ENCODE data around the gene PRM3.

The PRM3 gene

DNA sequence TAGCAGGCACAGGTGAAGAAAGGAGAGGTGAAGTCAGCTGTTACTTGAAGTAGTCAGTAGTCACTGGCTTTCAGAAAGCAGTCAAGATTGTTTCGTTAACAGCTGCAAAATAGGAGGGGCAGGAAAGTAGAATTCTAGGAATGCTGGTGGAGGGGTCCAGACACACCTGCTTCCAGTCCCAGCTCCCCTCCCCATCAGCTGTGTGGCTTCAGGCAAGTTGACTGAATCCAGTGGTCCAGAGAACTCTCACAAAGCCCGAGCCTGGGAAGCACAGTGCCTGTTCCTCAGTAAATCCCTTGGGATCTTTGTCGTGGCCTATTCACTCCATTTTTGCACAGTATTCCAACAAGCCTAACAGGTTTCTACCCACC lies 12.8 kb downstream of the PRM3 start:
- FAIRE-seq (no peak), DNase-seq (ENCODE audit: insufficient read length, low spot score) (no peak)
- TF ChIP-seq, protein P1, sequence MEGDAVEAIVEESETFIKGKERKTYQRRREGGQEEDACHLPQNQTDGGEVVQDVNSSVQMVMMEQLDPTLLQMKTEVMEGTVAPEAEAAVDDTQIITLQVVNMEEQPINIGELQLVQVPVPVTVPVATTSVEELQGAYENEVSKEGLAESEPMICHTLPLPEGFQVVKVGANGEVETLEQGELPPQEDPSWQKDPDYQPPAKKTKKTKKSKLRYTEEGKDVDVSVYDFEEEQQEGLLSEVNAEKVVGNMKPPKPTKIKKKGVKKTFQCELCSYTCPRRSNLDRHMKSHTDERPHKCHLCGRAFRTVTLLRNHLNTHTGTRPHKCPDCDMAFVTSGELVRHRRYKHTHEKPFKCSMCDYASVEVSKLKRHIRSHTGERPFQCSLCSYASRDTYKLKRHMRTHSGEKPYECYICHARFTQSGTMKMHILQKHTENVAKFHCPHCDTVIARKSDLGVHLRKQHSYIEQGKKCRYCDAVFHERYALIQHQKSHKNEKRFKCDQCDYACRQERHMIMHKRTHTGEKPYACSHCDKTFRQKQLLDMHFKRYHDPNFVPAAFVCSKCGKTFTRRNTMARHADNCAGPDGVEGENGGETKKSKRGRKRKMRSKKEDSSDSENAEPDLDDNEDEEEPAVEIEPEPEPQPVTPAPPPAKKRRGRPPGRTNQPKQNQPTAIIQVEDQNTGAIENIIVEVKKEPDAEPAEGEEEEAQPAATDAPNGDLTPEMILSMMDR (IDR thresholded peaks at IDR 0.05; ENCODE audit: insufficient read depth, missing control alignments): no peak

DNA sequence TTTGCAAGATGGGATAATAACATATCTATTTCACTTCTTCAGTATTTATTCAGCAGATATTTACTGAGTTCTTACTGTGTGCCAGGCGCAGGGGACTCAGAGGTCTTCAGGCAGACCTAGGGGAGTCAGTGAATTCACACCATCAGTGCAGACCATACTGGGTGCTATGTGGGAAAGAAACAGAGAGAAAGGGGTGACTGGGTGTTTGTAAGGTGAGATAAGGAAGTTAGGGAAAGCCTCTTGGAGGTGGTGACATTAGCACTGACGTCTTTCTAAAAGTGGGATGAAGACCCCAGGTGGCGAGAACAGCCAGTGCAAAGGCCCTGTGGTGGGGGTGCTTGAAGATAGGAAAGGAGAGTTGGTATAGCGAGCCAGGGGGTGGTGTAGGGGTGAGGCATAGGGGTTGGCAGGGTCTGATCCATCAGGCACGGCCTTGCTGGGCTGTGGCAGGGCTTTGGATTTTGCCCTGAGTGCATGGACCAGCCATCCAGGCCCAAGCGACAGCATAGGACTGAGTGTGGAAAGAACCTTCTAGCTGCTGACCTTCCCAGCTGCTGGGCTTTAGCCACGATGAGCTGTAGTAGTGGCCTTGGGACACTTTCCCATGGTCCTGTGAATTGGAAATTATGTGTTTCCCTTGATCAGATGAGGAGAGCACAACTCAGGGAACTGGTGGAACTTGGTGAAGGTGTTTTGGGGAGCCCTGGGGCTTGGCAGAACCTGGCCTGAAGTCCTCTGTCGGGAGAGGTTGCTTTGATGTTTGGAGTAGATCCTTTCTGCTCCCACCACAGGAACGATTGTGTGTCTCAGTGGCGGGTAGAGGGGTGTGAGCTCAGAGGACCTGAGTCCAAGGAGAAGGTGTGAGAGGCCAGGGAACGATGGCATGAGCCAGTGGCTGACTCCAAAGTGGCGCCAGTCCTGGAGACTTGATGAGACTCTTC lies 13.5 kb downstream of the PRM3 start:
- FAIRE-seq (no peak), DNase-seq (ENCODE audit: insufficient read length, low spot score) (no peak)
- TF ChIP-seq, protein P1 (IDR thresholded peaks at IDR 0.05; ENCODE audit: insufficient read depth, missing control alignments): no peak

DNA sequence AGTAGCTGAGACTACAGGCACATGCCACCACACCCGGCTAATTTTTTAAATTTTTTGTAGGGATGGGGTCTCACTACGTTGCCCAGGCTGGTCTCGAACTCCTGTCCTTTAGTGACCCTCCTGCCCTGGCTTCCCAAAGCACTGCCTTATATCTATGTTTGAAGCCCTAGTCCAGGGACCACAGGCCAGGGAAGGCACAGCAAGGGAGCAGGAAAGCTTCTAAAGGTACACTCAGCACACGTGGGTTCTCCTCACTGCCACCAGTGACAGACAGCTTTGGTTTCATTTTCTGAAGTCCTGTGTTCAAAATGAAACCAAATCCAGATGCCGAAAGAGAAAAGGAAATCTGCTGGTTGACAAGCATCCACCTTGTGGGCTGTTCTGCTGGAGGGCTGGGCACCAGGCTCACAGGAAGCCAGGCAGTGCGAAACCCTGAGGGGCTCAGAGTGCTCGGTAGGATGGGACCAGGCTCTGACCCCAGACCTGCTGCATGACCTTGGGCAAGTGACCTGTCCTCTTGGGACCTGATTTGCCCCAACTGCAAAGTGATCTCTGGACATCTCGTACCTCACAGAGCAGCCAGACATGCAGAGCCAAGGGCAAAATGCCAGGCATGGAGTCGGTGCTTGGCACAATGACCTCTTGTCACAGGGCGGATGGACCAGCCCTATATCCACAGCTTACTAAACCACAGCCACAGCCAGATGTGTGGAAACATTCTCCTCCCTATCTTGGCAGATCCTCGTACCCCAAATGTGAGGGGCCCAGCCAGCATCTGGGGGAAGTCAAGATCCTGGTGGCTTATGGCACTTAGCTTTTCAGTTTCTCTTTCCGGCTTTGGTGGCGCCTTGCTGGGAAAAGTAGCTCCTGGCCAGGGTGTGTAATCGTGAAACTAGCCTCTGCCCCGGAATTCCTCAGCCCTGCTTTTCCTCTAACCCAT lies 14.6 kb downstream of the PRM3 start:
- TF ChIP-seq, protein P1 (IDR thresholded peaks at IDR 0.05; ENCODE audit: insufficient read depth, missing control alignments): no peak
- DNase-seq (ENCODE audit: insufficient read length, low spot score): no peak
- no peak for FAIRE-seq

GRCh38 chr16:11257131-11257938 lies 16.1 kb downstream of the PRM3 start:
- DNase-seq (ENCODE audit: insufficient read length, low spot score) (peak; percentile 70), FAIRE-seq (no peak)
- TF ChIP-seq, protein P1 (IDR thresholded peaks at IDR 0.05; ENCODE audit: insufficient read depth, missing control alignments): peak; percentile 71

DNA sequence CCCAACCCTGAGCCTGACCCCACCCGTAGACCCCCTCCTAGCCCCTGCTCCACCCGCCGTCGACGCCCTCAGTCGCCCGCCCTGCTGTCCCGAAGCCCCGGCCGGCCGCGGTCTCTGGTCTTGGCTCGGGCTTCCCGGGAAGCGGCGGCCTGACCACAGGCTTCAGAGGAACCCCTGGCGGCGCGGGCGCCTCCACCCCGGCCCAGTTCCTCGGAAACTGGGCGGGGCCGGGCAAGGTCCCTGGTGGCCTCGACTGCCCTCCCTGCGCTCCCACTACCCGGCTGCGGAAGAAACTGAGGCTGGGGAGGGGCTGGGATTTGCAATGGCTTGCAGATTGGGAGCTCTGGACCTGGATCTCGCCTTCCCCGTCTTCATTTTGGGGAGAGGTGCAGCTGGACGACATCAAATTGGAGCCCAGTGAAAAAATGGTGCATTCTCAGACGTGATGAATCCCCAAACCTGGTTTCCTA lies 16.7 kb downstream of the PRM3 start:
- DNase-seq (ENCODE audit: insufficient read length, low spot score): no peak
- no peak for FAIRE-seq

More for the DNA sequence above, 16.7 kb downstream of the PRM3 start:
- TF ChIP-seq, protein P1 (IDR thresholded peaks at IDR 0.05; ENCODE audit: insufficient read depth, missing control alignments): no peak

Measured in D721Med (cell line).